Endodermal cell (in vitro differentiated cells): Measurements from ENCODE around the gene DNAJC18. TPM values are rescaled to one million over a fixed set of nuclear protein-coding genes. Genes with fewer than 3 reads are reported as not detected.

Source experiments
- DNase-seq: peaks from one replicate; pipeline ENCODE4 v3.0.0-alpha.2; 2017
- H3K27ac ChIP-seq: 2 replicates; pipeline ENCODE4 v1.5.1; 2013; ENCODE audit warnings: mild to moderate bottlenecking, low read depth, low read length, moderate library complexity
- H3K27me3 ChIP-seq: 2 replicates; pipeline ENCODE4 v1.6.1; 2013; ENCODE audit warnings: mild to moderate bottlenecking, low read length, moderate library complexity; ENCODE audit not compliant: insufficient read depth, control insufficient read depth, poor library complexity, severe bottlenecking
- H3K36me3 ChIP-seq: 2 replicates; pipeline ENCODE4 v1.7.0; 2013; ENCODE audit warnings: mild to moderate bottlenecking, low read length, moderate library complexity; ENCODE audit not compliant: control insufficient read depth, insufficient read depth
- H3K4me1 ChIP-seq: one replicate; pipeline ENCODE4 v1.7.0; 2013; ENCODE audit warnings: low read length; ENCODE audit not compliant: control insufficient read depth, insufficient read depth
- H3K4me3 ChIP-seq: 2 replicates; pipeline ENCODE4 v1.5.1; 2013; ENCODE audit warnings: mild to moderate bottlenecking, low read length, moderate library complexity
- H3K9ac ChIP-seq: 2 replicates; pipeline ENCODE4 v1.6.1; 2013; ENCODE audit warnings: mild to moderate bottlenecking, low read length, moderate library complexity; ENCODE audit not compliant: poor library complexity, severe bottlenecking; ENCODE audit errors: extremely low read depth
- H3K9me3 ChIP-seq: 2 replicates; pipeline ENCODE4 v1.6.1; 2013; ENCODE audit warnings: mild to moderate bottlenecking, low read length, moderate library complexity; ENCODE audit not compliant: control insufficient read depth
- H3K27ac Mint-ChIP-seq: 2 replicates; pipeline ENCODE4 v1.8.0; 2020; ENCODE audit warnings: mixed read lengths
- H3K27me3 Mint-ChIP-seq: 2 replicates; pipeline ENCODE4 v1.8.0; 2021; ENCODE audit warnings: mild to moderate bottlenecking, mixed read lengths; ENCODE audit not compliant: insufficient read depth
- H3K36me3 Mint-ChIP-seq: 2 replicates; pipeline ENCODE4 v1.8.0; 2020; ENCODE audit warnings: low read depth, mixed read lengths
- H3K4me1 Mint-ChIP-seq: 2 replicates; pipeline ENCODE4 v1.8.0; 2020; ENCODE audit warnings: mixed read lengths
- H3K4me3 Mint-ChIP-seq: 2 replicates; pipeline ENCODE4 v1.8.0; 2020; ENCODE audit warnings: mild to moderate bottlenecking, moderate library complexity, mixed read lengths
- H3K9me3 Mint-ChIP-seq: 2 replicates; pipeline ENCODE4 v1.8.0; 2020; ENCODE audit warnings: mild to moderate bottlenecking, mixed read lengths
- WGBS, 2 experiments: methylation state at CpG; one replicate each; pipeline versions ENCODE4 v1.1.5 to v1.1.7; 2013; ENCODE audit warnings: missing lambda C conversion rate in 2 of 2, mixed read lengths in 1 of 2; ENCODE audit not compliant: insufficient coverage in 1 of 2, insufficient read length in 1 of 2; 5-methylcytosine and 5-hydroxymethylcytosine counted together
- total RNA-seq, 2 donors: library from RNA; stranded (reverse); fragmentation: NEBNext Ultra II Directional in 1 of 2; extraction: Animal tissue kit (Norgen Biotek cat#: 25700) in 1 of 2; gene quantifications; 2 replicates in 1 of 2; 3 replicates in 1 of 2; pipeline ENCODE4 v1.2.1, GENCODE V29; 2021
- TF ChIP-seq, protein P1 (sequence below): fragments of 200-600 bp; sonication (generic); conservative IDR thresholded peaks from 2 replicates; pipeline ENCODE4 v1.5.0; 2021; ENCODE audit warnings: antibody characterized with exemption, mild to moderate bottlenecking

Gene DNAJC18
- total RNA-seq, 2 donors from 2014 or later: 21.8 to 26.6 TPM

DNA sequence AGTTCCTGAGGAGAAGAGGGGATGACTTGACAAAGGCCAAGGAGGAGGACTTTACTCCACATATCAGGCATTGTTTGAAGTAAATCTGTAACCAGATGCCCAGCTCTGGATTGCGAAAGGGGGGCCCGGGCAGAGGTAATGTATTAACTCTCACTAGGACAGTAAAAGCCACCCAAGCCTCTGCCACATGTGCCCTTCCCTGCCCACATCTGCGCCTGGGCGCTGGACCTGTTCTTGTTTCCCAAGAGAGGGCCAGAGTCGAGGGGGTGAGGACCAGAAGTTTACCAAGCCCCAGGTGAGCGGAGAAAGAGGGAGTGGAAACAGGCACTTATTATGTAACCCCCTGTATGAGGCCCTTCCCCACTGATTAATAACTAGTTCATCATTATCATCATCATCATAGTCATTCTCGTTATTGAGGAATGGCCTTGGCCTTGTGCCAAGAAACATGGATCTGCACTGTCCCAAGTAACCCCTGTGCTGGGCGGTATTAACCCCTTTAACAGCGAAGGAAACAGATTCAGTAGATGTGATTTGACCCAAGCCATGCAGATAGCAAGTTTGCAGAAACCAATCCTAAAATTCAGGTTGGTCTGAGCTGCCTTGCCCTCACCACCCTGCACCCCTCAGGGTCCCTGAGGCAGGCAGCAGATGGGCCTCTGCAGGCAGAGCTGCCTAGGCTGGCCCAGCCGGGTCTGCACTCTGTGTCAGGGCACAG is 55.9 kb downstream of the DNAJC18 start, which contains the start of gene SLC23A1:
TSS of gene SLC23A1 (minus strand) at position 23 of the 718 bp plus-strand sequence. CDS start 44 bp downstream, outside the sequence.
- WGBS, 2 experiments: 88 to 92% methylated on average over 9 to 10 of the region's 10 CpGs
- no peaks in the 10 kb centered on the region for H3K9me3 Mint-ChIP-seq
- Histone ChIP-seq H3K27ac (no peak within 1 kb of the TSS), H3K36me3 (no peaks in the 10 kb centered on the region), H3K9ac (no peak within 1 kb of the TSS), H3K4me3 (no peak within 1 kb of the TSS), H3K27me3 (no peaks in the 10 kb centered on the region), H3K9me3 (no peaks in the 10 kb centered on the region), H3K4me1 (peaks cover 6% of the 10 kb centered on the region)
- no peak within 1 kb of the TSS for H3K4me3 Mint-ChIP-seq
- peaks cover 2% of the 10 kb centered on the region for H3K36me3 Mint-ChIP-seq
- TF ChIP-seq, protein P1, sequence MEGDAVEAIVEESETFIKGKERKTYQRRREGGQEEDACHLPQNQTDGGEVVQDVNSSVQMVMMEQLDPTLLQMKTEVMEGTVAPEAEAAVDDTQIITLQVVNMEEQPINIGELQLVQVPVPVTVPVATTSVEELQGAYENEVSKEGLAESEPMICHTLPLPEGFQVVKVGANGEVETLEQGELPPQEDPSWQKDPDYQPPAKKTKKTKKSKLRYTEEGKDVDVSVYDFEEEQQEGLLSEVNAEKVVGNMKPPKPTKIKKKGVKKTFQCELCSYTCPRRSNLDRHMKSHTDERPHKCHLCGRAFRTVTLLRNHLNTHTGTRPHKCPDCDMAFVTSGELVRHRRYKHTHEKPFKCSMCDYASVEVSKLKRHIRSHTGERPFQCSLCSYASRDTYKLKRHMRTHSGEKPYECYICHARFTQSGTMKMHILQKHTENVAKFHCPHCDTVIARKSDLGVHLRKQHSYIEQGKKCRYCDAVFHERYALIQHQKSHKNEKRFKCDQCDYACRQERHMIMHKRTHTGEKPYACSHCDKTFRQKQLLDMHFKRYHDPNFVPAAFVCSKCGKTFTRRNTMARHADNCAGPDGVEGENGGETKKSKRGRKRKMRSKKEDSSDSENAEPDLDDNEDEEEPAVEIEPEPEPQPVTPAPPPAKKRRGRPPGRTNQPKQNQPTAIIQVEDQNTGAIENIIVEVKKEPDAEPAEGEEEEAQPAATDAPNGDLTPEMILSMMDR: no peak
- H3K4me1 Mint-ChIP-seq: peaks cover 22% of the 10 kb centered on the region
- H3K27me3 Mint-ChIP-seq: no peaks in the 10 kb centered on the region
- DNase-seq: peak; percentile 49
- no peak within 1 kb of the TSS for H3K27ac Mint-ChIP-seq

DNA sequence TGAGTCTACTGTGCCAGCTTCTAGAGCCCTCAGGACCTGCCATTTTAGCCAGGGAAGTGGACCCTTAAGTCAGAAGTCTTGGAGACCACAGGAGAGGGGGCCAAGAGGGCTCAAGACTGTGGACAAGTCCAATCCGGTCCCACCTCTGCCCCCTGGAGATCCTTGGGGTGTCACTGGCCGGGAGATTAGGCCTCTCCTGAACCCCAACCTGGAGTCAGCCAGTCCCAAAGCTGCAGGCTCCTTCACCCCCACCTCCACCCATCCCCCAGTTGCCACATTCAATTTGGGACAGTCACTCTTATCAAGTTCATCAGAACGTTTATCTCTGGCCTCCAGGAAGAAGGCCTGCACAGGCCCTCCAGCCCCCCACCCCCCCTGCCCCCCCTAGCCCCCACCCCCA is 56.5 kb downstream of the DNAJC18 start:
- Mint-ChIP-seq H3K4me3 (no peak overlapping the region), H3K27ac (no peak overlapping the region), H3K36me3 (peaks cover 2% of the 10 kb centered on the region), H3K27me3 (no peaks in the 10 kb centered on the region), H3K4me1 (peaks cover 16% of the 10 kb centered on the region), H3K9me3 (no peaks in the 10 kb centered on the region)
- Histone ChIP-seq H3K27me3 (no peaks in the 10 kb centered on the region), H3K4me1 (peaks cover 6% of the 10 kb centered on the region), H3K27ac (no peak overlapping the region), H3K9ac (no peak overlapping the region), H3K9me3 (no peaks in the 10 kb centered on the region), H3K36me3 (no peaks in the 10 kb centered on the region), H3K4me3 (no peak overlapping the region)
- TF ChIP-seq, protein P1: no peak
- no peak for DNase-seq
- 85% methylated on average over 2 of the region's 3 CpGs; no CpG with 5 or more reads in 1 of the 2 experiments for WGBS, 2 experiments

DNA sequence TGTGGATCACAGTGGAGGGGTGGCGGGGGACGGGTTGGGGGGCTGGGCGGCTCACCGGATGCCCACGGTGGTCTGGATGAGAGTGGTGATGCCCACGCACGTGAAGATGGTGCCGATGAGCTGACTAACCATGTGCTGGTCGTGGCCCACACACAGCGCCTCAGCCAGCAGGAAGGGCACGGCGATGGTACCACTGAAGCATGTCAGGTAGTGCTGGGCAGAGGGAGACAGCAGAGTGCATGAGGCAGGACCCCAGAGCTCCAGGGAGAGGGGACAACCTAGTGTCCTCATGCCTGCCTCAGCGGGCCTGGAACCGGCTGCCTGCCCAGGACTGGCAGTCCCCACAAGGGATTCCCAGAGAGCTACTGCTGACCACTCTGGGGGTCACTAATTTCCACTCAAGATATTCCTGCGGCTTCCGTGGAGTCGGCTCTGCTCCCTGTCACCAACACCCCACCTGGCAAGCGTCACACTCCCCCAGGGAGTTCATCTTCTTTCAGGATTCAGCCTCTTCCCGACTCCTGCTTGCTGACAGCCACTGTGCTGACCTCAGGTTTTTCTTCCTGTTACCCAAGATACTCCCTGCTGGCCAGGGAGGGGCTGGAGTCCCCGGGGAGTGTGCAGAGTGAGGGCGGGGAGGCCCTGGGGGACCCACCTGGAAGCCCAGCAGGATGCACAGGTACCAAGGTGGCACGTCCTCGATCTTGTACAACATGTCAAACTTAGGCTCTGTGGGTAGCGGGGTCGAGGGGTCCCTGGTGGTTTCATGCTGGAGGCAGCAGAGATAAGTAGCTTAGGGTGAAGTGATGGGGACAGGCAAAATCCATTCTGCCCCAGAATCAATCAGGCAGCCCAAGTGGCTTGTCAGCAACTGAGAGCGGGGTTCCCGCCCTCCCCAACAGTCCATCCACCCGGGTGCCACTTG is 57.2 kb downstream of the DNAJC18 start:
- no peaks in the 10 kb centered on the region for H3K9me3 ChIP-seq
- no peak overlapping the region for H3K27ac ChIP-seq
- TF ChIP-seq, protein P1: no peak
- no peak overlapping the region for H3K4me3 Mint-ChIP-seq
- H3K27me3 Mint-ChIP-seq: no peaks in the 10 kb centered on the region
- H3K27ac Mint-ChIP-seq: no peak overlapping the region
- WGBS, 2 experiments: 93 to 94% methylated on average over 21 to 28 of the region's 28 CpGs
- peaks cover 6% of the 10 kb centered on the region for H3K4me1 ChIP-seq
- H3K9me3 Mint-ChIP-seq: no peaks in the 10 kb centered on the region
- peaks cover 16% of the 10 kb centered on the region for H3K4me1 Mint-ChIP-seq
- no peak overlapping the region for H3K4me3 ChIP-seq
- peaks cover 3% of the 10 kb centered on the region for H3K36me3 Mint-ChIP-seq
- H3K36me3 ChIP-seq: peaks cover 3% of the 10 kb centered on the region
- DNase-seq: peak; percentile 44
- no peaks in the 10 kb centered on the region for H3K27me3 ChIP-seq
- H3K9ac ChIP-seq: no peak overlapping the region
